Measurements from ENCODE around the gene TEX101.
"Not testable (repeated sequence)": the region's sequence is repeated elsewhere in the genome, so short reads cannot be mapped to it uniquely, and the experiment has no call there.

Gene TEX101, protein sequence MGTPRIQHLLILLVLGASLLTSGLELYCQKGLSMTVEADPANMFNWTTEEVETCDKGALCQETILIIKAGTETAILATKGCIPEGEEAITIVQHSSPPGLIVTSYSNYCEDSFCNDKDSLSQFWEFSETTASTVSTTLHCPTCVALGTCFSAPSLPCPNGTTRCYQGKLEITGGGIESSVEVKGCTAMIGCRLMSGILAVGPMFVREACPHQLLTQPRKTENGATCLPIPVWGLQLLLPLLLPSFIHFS

DNA sequence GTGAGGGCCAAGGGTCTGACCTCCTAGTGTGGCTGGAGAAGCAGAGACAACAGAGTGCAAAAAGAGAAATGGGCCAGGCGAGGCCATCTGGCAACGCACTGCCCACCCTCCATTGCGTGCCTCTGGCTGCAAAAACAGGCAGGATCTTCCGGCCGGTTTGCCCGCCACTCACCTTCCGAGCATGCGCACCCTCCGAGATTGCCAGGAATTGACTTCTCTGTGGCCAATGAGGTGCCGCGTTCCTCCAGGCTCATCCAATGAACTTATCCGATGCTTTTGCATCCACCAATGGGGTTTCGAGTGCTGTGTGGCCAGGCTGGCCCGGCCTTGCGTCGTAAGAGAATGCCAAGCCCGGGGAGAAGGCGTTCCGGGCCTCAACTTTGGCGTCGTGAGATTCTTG, at the start of gene TEX101:
TSS of gene TEX101 (plus strand) at position 337 of the 400 bp plus-strand sequence. CDS start 1,030 bp downstream, outside the sequence.
- DNase-seq = no peak

DNA sequence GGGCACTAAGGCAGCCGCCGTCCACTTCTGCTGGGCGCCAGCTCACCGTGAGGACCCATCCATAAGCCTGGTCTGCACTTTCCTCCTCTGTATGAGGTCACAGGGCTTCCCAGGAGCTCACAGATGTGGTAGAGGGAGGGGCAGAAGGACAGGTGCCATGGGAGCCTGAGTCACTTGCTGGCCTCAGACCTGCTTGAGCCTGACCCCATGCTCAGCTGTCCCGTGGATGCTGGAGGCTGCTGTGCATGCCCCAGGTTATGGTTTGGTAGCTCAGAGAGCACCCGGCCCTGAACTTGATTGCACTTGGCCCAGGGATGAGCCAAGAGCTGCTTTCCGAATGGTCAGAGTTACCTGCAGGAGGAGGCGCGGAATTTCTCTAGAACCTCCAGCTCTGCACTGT, 49.0 kb upstream of the TEX101 start:
- DNase-seq = not testable (repeated sequence)

DNA sequence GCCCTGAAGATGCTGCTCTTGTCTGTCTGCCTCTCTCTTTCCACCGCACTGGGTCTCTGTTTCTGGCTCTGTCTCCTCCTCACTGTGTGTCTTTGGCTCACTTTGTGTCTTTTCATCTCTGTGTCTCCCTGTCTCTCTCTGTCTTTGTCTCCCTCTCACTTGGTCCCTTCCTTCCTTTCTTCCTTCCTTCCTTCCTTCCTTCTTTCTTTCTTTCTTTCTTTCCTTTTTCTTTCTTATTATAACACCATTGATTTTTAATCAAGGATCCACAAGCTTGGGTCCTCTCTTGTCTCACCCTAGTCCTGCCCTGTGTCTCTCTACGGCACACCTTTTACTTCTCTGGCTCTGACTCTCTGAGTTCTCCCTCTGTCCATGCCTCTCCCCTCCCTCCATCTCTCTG, 46.9 kb upstream of the TEX101 start:
- DNase-seq = no peak

DNA sequence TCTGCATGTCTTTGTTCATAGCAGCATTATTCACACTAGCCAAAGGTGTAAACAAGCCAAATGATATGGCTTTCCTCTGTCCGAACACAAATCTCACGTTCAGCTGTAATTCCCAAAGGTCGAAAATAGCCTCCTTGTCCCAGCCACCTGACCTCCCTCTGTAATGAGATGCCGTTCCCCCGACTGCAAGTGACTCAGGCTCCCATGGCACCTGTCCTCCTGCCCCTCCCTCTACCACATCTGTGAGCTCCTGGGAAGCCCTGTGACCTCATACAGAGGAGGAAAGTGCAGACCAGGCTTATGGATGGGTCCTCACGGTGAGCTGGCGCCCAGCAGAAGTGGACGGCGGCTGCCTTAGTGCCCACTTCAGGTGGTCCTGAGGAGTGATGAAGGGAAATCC, 45.8 kb upstream of the TEX101 start:
- DNase-seq = not testable (repeated sequence)

DNA sequence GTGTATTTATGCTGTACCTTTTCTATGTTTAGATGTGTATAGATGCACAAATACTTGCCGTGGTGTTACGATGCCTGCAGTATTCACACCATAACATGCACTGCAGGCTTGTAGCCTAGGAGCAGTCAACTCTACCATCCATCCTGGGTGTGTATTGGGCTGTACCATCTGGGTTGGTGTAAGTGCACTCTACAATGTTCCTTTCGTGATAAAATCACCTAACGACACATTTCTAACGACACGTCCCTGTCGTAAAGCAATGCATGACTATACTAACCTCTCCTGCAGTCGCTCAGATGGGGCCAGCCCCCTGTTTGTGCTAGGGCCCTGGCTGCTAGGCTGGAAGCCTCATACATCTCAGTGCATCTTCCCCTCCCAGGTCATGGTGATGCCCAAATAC, 42.8 kb upstream of the TEX101 start:
- no peak for DNase-seq

DNA sequence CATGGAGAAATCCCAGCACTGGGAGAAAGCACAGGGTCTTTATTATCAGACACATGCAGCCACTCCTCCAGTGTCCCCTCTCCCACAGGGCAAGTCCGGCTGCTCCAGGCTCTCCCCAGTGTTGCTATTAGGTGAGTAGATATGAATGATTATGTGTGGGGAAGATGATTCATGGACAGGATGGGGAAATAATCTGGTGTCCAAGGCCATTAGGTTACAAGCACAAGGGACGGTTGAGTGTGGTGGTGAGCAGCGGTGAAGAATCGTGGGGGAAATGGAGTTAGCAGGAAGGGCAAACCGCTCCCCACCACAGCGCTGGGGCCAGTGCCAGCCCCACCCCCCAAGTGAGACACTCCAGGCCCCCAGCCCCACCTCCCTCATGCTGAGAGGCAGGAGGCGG, 42.2 kb upstream of the TEX101 start:
- no peak for DNase-seq

- not testable (repeated sequence) for DNase-seq
Observed at GRCh38 chr19:43377624-43378023, 37.1 kb upstream of the TEX101 start.

DNA sequence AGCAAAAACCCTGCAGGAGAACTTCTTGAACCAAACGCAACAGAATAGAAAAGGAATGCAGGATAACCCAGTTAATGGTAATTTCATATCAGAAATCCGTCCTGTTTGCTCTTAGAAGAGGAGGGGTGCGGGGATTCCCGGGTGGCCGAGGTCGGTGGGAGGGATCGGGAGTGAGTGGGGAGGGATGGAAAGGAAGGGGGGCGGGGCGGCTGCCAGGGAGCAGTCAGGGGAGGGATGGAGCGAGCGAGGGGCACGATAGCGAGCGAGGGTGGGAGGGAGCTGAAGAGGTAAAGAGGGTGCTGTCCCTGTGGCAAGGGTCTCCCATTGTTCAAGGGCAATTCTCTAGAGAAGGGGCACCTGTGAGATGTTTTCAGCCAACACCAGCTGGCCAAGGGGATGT, 34.7 kb upstream of the TEX101 start:
- DNase-seq = no peak

- DNase-seq = no peak
Observed at GRCh38 chr19:43380771-43381386, 33.8 kb upstream of the TEX101 start.

- DNase-seq = not testable (repeated sequence)
Observed at GRCh38 chr19:43382586-43383216, 32.0 kb upstream of the TEX101 start.

GRCh38 chr19:43383254-43383653, 31.4 kb upstream of the TEX101 start:
- DNase-seq = not testable (repeated sequence)

- DNase-seq = not testable (repeated sequence)
Observed at GRCh38 chr19:43383759-43384158, 30.9 kb upstream of the TEX101 start.

DNA sequence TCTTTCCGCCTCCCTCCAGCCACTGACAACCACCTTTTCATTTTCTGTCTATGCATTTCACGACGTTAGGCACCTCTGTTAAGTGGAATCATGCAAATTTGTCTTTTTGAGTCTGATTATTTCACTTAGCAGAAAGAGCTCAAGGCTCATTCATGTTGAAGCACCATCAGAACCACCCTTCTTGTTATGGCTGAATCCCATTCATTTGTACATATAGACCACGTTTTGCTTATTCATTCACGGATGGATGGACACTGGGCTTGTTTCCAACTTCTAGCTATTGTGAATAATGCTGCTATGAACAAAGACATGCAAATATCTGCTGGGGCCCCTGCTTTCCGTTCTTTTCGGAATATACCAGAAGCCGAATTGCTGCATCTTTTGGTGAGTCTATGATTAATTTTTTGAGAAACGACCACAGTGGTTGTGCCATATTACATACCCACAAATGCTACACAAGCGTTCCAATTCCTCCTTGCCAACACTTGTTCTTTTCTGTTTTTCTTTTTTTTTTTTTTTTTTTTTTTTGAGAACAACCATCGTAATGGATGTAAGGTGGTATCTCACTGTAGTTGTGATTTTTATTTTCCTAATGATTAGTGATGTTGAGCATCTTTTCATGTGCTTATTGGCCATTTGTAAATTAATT, 23.7 kb upstream of the TEX101 start:
- not testable (repeated sequence) for DNase-seq

DNA sequence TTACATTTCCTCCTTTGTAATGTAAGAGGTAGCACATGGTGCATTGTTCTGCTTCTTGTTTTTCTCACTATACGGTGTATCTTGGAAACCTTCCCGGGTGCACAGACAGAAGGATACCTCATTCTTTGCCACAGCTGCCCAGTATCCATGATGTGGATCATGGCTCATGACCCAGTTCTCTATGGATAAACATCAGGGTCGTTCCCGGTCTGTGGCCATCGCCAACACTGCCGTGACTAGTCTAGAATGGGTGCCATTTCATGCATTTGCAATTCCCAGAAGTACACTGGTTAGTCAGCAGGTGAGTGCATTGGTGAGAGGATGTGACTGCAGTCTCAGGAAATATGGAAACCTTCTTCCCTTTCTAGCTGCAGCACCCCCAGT, 23.1 kb upstream of the TEX101 start:
- DNase-seq = not testable (repeated sequence)

- DNase-seq = not testable (repeated sequence)
Observed at GRCh38 chr19:43393501-43393900, 21.2 kb upstream of the TEX101 start.

- no peak for DNase-seq
Observed at GRCh38 chr19:43395561-43395960, 19.1 kb upstream of the TEX101 start.

- no peak for DNase-seq
Observed at GRCh38 chr19:43406297-43406696, 8.4 kb upstream of the TEX101 start.

- no peak for DNase-seq
Observed at GRCh38 chr19:43407416-43408005, 7.2 kb upstream of the TEX101 start.

DNA sequence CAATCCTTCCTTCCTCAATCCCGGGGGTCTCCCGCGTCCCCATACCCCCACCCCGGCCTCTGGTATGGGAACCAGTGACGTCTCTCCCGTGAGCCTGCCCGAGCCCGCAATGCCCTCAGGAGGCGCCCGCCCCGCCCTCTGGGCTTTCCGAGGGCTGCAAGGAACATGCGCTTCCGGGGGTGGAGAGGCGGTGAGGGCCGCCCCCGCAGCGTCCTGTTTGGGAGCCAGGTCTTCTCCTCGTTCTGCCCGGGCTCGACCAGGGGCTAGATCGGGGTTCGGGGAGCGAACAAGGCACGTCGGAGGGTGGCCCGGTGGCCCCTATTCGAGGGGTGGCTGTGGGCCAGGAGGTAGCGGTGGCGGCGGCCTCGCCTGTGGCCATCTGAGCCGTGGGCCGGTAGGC, 6.6 kb upstream of the TEX101 start:
- no peak for DNase-seq

- no peak for DNase-seq
Observed at GRCh38 chr19:43409415-43409814, 5.3 kb upstream of the TEX101 start.

- no peak for DNase-seq
Observed at GRCh38 chr19:43412441-43412840, 2.2 kb upstream of the TEX101 start.

- DNase-seq = no peak
Observed at GRCh38 chr19:43416951-43417623, 2.4 kb downstream of the TEX101 start.

- no peak for DNase-seq
Observed at GRCh38 chr19:43420954-43421353, 6.3 kb downstream of the TEX101 start.
